ENCODE results near the gene P4HA2. TPM values are rescaled to one million over a fixed set of nuclear protein-coding genes. Genes with fewer than 3 reads are reported as not detected.
A peak's percentile ranks its signal among the peaks of the same experiment; 100 is the strongest.

Gene P4HA2
- 10 to 100 TPM in 1 of 2 donors, 1 to 10 TPM in 1; 8.4 to 22.9 TPM for total RNA-seq

DNA sequence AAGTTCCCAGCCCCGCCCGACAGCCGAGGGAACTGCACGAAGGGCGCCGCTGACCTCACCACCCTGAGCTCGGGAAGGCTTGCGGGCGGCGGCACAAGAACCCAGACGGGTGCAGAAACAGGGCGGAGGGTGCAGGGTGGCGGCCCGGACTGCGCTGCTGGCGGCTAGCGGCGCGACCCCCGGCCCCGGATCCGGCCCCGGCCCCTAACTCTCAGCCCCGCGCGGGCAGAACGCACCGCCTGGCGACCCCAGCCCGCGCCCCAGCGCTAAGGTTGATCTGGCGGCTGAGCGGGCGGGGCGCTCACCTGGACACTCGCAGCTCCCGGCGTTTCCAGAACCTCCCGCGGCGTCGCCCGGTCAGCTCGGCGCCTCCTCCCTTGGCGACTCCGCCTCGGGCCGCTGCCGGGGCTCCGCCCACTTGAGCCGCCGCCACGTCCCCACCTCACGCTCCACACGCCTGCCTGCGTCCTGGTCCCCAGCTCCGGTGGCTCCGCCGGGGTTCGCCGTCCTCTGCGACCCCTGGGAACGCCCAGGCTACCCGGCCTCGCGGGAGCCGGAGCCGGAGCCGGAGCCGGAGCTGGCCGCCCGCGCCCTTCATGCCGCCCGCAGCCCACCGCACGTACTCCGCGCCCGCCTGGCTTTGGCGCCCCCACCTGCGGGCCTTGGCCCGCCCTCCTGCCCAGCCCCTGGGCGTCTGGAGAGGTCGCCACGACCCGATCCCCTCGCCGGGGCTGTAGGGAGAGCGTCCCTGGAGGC lies at the start of gene P4HA2:
TSS of gene P4HA2 (minus strand) at position 369 of the 756 bp plus-strand sequence. CDS start 9,227 bp downstream, outside the sequence.
- Mint-ChIP-seq H3K27ac (no peak within 1 kb of the TSS), H3K9me3 (no peaks in the 10 kb centered on the region), H3K36me3 (ENCODE audit: low read depth) (no peaks in the 10 kb centered on the region), H3K27me3 (peaks cover 14% of the 10 kb centered on the region), H3K4me1 (peaks cover 8% of the 10 kb centered on the region), H3K4me3 (peak within 1 kb of the TSS; percentile 71)
- peak; percentile 96 for ATAC-seq (replicated peaks)

- no peak for ATAC-seq (replicated peaks)
- H3K27me3 Mint-ChIP-seq, result peaks cover 17% of the 10 kb centered on the region
- no peak overlapping the region for H3K4me3 Mint-ChIP-seq
- H3K27ac Mint-ChIP-seq, result no peak overlapping the region
- peaks cover 3% of the 10 kb centered on the region for H3K4me1 Mint-ChIP-seq
- no peaks in the 10 kb centered on the region for H3K9me3 Mint-ChIP-seq
- no peaks in the 10 kb centered on the region for H3K36me3 Mint-ChIP-seq (ENCODE audit: low read depth)
Observed at GRCh38 chr5:132277256-132277655, 49.6 kb upstream of the P4HA2 start.

DNA sequence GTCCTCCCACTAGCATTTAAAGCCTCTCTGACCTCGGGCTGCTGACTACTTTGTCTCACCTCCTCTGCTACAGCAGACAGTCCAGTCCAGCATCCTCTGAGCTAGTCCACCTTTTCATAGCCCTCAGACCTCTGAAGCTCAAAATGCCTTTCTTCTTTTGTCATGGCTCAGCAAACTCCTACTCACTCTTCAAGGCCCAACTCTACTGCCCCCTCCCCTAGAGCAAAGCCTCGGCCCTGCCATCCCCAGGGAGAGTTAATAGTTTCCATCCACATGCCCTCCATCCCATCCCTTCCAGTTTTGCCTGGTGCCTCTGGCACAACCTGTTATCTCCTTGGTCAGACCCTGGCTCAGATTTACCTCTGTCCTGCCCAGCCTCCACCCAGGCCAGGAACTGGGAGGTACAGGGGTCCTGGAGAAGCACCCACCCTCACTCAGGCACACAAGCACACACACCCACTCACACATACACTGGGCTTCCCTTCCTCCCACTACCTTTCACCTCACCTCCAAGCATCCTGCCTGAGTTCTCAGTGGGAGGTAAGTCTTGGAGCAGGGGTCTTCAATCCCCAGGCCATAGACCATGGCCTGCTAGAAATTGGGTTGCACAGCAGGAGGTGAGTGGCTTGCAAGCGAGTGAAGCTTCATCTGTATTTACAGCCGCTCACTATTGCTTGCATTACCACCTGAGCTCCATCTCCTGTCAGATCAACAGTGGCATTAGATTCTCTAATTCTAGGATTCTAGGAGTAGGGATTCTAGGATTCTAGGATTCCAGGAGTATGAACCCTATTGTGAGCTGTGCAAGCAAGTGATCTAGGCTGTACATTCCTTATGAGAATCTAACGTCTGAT lies 47.9 kb upstream of the P4HA2 start:
- Mint-ChIP-seq H3K27me3 (peaks cover 17% of the 10 kb centered on the region), H3K27ac (peak overlapping the region; percentile 15), H3K4me3 (no peak overlapping the region), H3K9me3 (no peaks in the 10 kb centered on the region), H3K4me1 (peaks cover 4% of the 10 kb centered on the region), H3K36me3 (ENCODE audit: low read depth) (no peaks in the 10 kb centered on the region)
- ATAC-seq (replicated peaks), result no peak

GRCh38 chr5:132274050-132274792 lies 46.6 kb upstream of the P4HA2 start:
- Mint-ChIP-seq H3K36me3 (ENCODE audit: low read depth) (no peaks in the 10 kb centered on the region), H3K9me3 (no peaks in the 10 kb centered on the region), H3K4me1 (peaks cover 4% of the 10 kb centered on the region), H3K4me3 (no peak overlapping the region), H3K27me3 (peaks cover 17% of the 10 kb centered on the region), H3K27ac (no peak overlapping the region)
- no peak for ATAC-seq (replicated peaks)

GRCh38 chr5:132273631-132274030 lies 46.0 kb upstream of the P4HA2 start:
- H3K27me3 Mint-ChIP-seq, result peaks cover 17% of the 10 kb centered on the region
- no peak overlapping the region for H3K27ac Mint-ChIP-seq
- no peaks in the 10 kb centered on the region for H3K36me3 Mint-ChIP-seq (ENCODE audit: low read depth)
- ATAC-seq (replicated peaks), result no peak
- no peak overlapping the region for H3K4me3 Mint-ChIP-seq
- H3K4me1 Mint-ChIP-seq, result peaks cover 4% of the 10 kb centered on the region
- H3K9me3 Mint-ChIP-seq, result no peaks in the 10 kb centered on the region

- Mint-ChIP-seq H3K9me3 (no peaks in the 10 kb centered on the region), H3K4me3 (peak overlapping the region; percentile 27), H3K4me1 (peaks cover 4% of the 10 kb centered on the region), H3K36me3 (ENCODE audit: low read depth) (no peaks in the 10 kb centered on the region), H3K27me3 (peaks cover 17% of the 10 kb centered on the region), H3K27ac (no peak overlapping the region)
- peak; percentile 47 for ATAC-seq (replicated peaks)
Observed at GRCh38 chr5:132272311-132273210, 44.9 kb upstream of the P4HA2 start.

- Mint-ChIP-seq H3K9me3 (no peaks in the 10 kb centered on the region), H3K4me3 (no peak overlapping the region), H3K27me3 (peaks cover 17% of the 10 kb centered on the region), H3K4me1 (peaks cover 4% of the 10 kb centered on the region), H3K27ac (no peak overlapping the region), H3K36me3 (ENCODE audit: low read depth) (no peaks in the 10 kb centered on the region)
- no peak for ATAC-seq (replicated peaks)
Observed at GRCh38 chr5:132271251-132272246, 43.9 kb upstream of the P4HA2 start.

- H3K27ac Mint-ChIP-seq, result no peak overlapping the region
- peaks cover 4% of the 10 kb centered on the region for H3K4me1 Mint-ChIP-seq
- no peaks in the 10 kb centered on the region for H3K36me3 Mint-ChIP-seq (ENCODE audit: low read depth)
- H3K27me3 Mint-ChIP-seq, result peaks cover 17% of the 10 kb centered on the region
- no peak for ATAC-seq (replicated peaks)
- H3K9me3 Mint-ChIP-seq, result no peaks in the 10 kb centered on the region
- H3K4me3 Mint-ChIP-seq, result no peak overlapping the region
Observed at GRCh38 chr5:132270706-132271105, 43.1 kb upstream of the P4HA2 start.

GRCh38 chr5:132270335-132270665 lies 42.6 kb upstream of the P4HA2 start:
- H3K36me3 Mint-ChIP-seq (ENCODE audit: low read depth), result no peaks in the 10 kb centered on the region
- no peak overlapping the region for H3K4me3 Mint-ChIP-seq
- ATAC-seq (replicated peaks), result no peak
- H3K4me1 Mint-ChIP-seq, result peaks cover 4% of the 10 kb centered on the region
- H3K9me3 Mint-ChIP-seq, result no peaks in the 10 kb centered on the region
- H3K27ac Mint-ChIP-seq, result no peak overlapping the region
- peaks cover 14% of the 10 kb centered on the region for H3K27me3 Mint-ChIP-seq

DNA sequence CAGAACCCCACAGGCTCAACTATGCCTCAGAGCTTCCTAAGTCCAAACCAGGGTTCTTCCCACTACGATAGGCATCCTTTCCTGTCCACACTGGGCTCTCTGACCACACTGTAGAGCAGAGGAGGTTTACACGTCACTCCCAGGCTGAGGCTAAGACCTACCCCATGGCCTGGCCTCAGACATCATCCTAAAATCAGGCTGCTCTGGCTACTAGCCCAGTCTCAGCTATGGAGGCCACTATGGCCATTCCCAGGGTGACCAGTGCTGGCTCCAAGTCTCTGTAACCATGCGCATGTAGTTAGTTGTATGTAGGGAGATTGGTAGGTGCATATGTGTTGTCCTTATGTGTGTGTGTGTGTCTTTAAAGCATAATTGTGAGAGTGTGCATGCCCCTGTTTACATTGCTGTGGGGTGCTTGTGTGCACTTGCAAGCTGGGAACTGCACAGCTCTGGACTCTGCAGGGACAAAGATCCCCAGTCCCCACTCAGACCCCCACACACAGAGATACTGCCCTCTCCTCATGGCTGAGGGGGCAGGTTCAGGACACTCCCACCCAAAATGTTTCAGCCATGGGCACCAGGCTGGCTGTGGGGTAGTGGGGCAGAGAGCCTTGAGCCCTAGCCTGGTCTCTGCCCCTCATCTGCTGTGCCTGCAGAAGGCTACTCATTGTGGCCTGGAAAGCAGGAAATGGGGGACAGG lies 42.1 kb upstream of the P4HA2 start:
- Mint-ChIP-seq H3K27ac (no peak overlapping the region), H3K4me1 (peaks cover 4% of the 10 kb centered on the region), H3K4me3 (no peak overlapping the region)

DNA sequence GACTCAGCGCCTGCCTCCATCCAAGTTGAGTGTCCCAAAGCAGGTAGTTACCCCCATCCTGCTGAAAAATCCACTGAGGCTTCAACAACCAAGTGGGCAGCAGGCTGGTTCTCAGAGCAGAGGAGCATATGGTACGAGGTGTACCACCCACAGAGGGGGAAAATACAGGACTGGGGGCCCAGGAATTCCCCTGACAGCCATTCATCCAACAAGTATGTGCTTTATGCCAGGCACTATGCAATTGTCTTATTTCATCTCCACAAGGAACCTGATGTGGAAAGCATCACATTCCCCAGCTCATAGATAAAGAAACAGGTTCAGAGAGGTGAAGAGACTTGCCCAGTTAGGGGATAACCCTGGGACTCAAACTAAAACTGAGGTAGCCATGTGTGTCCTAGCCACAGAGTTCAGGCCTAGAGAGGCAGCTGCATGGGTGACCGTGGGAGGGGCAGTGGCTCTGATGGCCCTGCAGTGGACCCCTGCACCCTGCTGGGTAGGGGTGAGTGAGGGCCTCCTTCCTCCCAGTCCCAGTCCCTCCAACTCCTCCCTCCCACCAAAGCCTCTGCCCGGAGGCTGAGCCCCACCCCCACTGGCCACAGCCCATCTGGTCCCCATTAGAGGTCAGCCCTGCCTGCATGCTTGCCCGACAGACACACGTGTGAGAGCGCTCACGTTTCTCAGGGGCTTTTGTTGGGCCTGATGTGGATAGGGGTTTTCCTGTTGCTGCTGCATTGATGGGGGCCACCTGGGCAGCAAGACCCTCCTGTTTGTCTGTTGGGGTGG lies 41.3 kb upstream of the P4HA2 start:
- H3K36me3 Mint-ChIP-seq (ENCODE audit: low read depth), result no peaks in the 10 kb centered on the region
- H3K27me3 Mint-ChIP-seq, result peaks cover 5% of the 10 kb centered on the region
- ATAC-seq (replicated peaks), result no peak
- H3K9me3 Mint-ChIP-seq, result no peaks in the 10 kb centered on the region
- H3K27ac Mint-ChIP-seq, result no peak overlapping the region
- H3K4me3 Mint-ChIP-seq, result no peak overlapping the region
- H3K4me1 Mint-ChIP-seq, result peaks cover 4% of the 10 kb centered on the region

More for the DNA sequence above, 42.1 kb upstream of the P4HA2 start:
- no peak for ATAC-seq (replicated peaks)
- H3K9me3 Mint-ChIP-seq, result no peaks in the 10 kb centered on the region
- no peaks in the 10 kb centered on the region for H3K36me3 Mint-ChIP-seq (ENCODE audit: low read depth)
- H3K27me3 Mint-ChIP-seq, result peaks cover 12% of the 10 kb centered on the region

Data from activated T-helper 17 cell treated with anti-CD3 and anti-CD28 coated beads, Interleukin-2, amount 50 U/mL, for 72 hours (primary cell).